ENCODE measurements around the gene CAP1. TPM values are rescaled to one million over a fixed set of nuclear protein-coding genes. Genes with fewer than 3 reads are reported as not detected.
A peak's percentile ranks its signal among the peaks of the same experiment; 100 is the strongest.

Gene CAP1
- total and polyA plus RNA-seq, 9 of the 15 experiments (the other 6 are each of a cell fraction or from before 2014, with no cell fraction given), result 230 to 658 (median 281) TPM

DNA sequence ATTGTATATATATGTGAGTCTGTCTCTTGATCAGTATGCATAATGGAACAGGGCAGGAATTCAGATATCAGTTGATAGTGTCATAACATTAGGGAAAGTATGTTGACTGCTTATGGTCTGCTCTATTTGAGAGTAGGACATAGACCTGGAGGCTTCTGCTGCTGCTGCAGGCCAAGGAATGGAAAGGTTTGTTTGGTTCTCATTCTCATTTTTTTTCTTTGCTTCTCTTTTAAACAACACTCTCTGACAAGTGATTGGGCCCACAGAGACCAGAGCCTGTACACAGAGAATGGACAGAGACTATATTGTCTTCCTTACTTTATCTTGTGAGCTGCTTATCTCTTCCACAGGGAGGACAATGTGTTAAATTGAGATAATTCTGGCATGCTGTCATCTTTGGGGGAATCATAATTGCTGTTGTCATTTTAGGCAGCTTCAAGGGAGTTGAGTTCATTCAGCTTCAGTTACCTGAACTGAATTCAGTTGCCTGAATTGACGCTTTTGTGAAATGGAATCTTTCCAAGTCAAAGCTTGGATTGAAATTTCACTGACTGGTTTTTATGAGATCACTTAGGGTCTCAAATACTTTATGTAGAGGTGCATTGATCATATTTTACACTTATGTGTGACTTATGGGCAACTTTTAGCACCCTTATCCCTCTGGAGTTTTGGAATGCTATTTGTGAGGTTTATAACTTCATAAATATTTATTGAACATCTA lies 16.9 kb downstream of the CAP1 start (continued):
- TF ChIP-seq HIVEP1 (CRISPR knock-in tag; IDR thresholded peaks at IDR 0.05) (no peak; the same call in 1 of the 2 replicates), PHB2 (IDR thresholded peaks at IDR 0.05; ENCODE audit: low read depth) (peak; percentile 85), ZBTB5 (IDR thresholded peaks at IDR 0.05) (no peak), NFE2L1 (tag; IDR thresholded peaks at IDR 0.05; ENCODE audit: borderline replicate concordance, low read depth) (no peak), RBFOX2 (IDR thresholded peaks at IDR 0.05; ENCODE audit: low read depth, low read length) (peak; percentile 41; the same call in 1 of the 2 replicates), ETV6 (IDR thresholded peaks at IDR 0.05; ENCODE audit: borderline replicate concordance in 1 of 2, low read depth in 2 of 2, low read length in 1 of 2) (peak; percentile 70 to 98; a peak in 3 of 4 replicates), ETV6 (CRISPR knock-in tag; IDR thresholded peaks at IDR 0.05; ENCODE audit: borderline replicate concordance) (no peak), ZKSCAN3 (CRISPR knock-in tag; IDR thresholded peaks at IDR 0.05) (no peak), NEUROD1 (IDR thresholded peaks at IDR 0.05; ENCODE audit: borderline replicate concordance, low read depth, low read length, partially characterized antibody) (peak; percentile 90), XRCC5 (IDR thresholded peaks at IDR 0.05; ENCODE audit: low read depth, low read length) (no peak), ZNF589 (CRISPR knock-in tag; IDR thresholded peaks at IDR 0.05; ENCODE audit: low read depth) (no peak; the same call in 1 of the 2 replicates), ZNF695 (CRISPR knock-in tag; IDR thresholded peaks at IDR 0.05) (no peak), ZNF41 (CRISPR knock-in tag; conservative IDR thresholded peaks at IDR 0.05) (no peak), ZNF561 (CRISPR knock-in tag; conservative IDR thresholded peaks at IDR 0.05) (no peak), USF2 (CRISPR knock-in tag; IDR thresholded peaks at IDR 0.05) (no peak), MCM3 (IDR thresholded peaks at IDR 0.05) (no peak), CLOCK (CRISPR knock-in tag; IDR thresholded peaks at IDR 0.05; ENCODE audit: borderline replicate concordance) (no peak)
- TF ChIP-seq, protein P1, sequence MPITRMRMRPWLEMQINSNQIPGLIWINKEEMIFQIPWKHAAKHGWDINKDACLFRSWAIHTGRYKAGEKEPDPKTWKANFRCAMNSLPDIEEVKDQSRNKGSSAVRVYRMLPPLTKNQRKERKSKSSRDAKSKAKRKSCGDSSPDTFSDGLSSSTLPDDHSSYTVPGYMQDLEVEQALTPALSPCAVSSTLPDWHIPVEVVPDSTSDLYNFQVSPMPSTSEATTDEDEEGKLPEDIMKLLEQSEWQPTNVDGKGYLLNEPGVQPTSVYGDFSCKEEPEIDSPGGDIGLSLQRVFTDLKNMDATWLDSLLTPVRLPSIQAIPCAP (CRISPR knock-in tag; IDR thresholded peaks at IDR 0.05; ENCODE audit: borderline replicate concordance), result no peak
- TF ChIP-seq, protein P2, sequence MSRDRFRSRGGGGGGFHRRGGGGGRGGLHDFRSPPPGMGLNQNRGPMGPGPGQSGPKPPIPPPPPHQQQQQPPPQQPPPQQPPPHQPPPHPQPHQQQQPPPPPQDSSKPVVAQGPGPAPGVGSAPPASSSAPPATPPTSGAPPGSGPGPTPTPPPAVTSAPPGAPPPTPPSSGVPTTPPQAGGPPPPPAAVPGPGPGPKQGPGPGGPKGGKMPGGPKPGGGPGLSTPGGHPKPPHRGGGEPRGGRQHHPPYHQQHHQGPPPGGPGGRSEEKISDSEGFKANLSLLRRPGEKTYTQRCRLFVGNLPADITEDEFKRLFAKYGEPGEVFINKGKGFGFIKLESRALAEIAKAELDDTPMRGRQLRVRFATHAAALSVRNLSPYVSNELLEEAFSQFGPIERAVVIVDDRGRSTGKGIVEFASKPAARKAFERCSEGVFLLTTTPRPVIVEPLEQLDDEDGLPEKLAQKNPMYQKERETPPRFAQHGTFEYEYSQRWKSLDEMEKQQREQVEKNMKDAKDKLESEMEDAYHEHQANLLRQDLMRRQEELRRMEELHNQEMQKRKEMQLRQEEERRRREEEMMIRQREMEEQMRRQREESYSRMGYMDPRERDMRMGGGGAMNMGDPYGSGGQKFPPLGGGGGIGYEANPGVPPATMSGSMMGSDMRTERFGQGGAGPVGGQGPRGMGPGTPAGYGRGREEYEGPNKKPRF (IDR thresholded peaks at IDR 0.05; ENCODE audit: low read depth, low read length), result no peak
